Activated CD8-positive, alpha-beta memory T cell treated with anti-CD3 and anti-CD28 coated beads for 4 hours (primary cell): ENCODE results near the gene C4orf50.
"Not testable (repeated sequence)": the region's sequence is repeated elsewhere in the genome, so short reads cannot be mapped to it uniquely, and the experiment has no call there.

Source experiments
- DNase-seq, 2 donors: peaks; one replicate each; pipeline ENCODE4 v3.0.0-alpha.2; 2020; ENCODE audit warnings: low read depth in 2 of 2

The C4orf50 gene

DNA sequence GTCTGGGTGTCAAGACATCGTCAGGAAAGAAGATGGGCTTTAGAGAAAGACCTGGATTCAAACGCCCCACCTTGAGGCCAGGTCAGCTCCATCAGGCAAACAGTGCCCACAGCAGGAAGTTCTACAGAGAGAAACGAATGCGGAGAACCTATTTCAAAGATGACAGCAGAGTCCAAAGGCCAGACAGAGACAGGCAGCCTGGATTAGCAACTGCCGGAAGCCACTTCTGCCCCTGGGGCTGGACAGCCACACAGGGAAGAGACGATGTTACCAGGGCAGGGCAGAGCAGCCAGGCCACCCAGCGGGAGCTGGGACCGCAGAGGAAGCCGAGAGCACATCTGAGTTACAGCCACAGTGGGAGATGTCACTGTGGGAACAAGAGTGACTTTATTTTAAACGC lies 1.2 kb downstream of the C4orf50 start:
- no peak for DNase-seq

DNA sequence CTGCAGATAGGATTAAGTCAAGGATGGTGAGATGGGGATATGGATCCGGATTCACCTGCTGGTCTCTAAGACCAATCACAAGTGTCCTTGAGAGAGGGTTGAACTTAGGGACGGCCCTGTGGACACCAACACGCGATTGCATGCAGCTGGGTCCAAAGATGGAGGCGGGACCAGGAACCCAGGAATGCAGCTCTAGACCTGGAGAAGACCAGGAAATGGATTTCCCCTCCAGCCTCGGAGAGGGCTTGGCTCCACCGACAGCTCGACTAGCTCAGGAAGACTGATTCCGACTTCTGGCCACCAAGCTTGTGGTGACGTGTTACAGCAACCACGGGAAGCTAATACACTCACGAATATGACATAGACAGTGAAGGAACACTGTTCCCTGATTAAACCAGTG lies 4.7 kb downstream of the C4orf50 start:
- no peak for DNase-seq

DNA sequence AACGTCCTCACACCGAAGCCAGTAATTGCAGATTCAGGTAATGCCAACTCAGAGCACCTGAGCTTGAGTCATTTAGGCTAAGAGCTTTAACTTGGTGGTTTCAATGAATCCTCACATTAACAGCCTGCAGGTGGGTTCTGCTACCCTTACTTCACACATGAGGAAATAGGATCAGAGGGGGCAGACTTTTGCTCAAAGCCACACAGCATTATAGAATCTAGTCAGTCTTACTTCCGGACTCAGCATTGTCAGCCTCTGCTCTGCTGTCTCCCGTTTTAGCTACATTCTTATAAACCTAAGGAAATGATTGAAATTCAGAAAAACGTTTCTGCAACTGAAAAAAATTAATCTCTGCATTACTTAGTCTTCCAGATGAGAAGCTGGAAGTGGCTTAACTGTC lies 6.0 kb downstream of the C4orf50 start:
- no peak for DNase-seq

DNA sequence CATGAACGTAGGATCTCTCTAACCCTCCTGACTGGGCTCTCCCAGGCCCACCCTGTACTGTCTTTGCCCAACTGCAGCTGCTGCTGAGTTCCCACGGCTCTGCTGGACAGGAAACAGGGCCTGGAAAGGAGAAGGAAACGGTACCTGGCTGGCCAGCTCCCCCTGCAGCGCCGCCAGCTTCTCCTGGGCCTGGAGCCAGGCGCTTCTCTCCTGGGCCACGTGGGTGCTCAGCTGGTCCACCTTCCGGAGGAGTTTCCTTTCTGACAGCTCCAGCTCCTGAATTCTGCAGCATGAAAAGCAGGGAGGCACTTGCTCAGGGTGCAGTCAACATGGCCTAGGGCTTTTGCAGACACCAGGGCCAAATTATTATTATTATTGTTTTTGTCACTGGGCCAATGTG lies 6.5 kb downstream of the C4orf50 start:
- no peak for DNase-seq

DNA sequence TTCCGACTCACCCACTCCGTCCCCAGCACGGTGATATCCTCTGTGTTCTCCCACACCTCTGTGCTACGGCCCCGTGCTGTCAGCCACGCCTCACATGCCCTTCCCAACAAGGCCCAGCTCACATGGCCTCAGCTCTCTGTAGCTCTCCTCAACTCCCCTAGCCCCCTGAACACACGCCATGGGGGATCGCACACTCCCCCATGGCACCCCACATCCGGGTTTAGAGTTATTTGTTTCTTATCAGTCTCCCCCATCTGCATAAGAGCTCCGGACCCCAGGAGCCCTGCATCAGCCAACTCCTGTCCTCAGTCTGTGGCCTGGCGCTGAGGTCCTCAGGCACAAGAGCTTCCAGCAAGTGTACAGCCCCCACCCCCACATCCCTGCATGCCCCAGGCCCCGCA lies 7.0 kb downstream of the C4orf50 start:
- no peak for DNase-seq

DNA sequence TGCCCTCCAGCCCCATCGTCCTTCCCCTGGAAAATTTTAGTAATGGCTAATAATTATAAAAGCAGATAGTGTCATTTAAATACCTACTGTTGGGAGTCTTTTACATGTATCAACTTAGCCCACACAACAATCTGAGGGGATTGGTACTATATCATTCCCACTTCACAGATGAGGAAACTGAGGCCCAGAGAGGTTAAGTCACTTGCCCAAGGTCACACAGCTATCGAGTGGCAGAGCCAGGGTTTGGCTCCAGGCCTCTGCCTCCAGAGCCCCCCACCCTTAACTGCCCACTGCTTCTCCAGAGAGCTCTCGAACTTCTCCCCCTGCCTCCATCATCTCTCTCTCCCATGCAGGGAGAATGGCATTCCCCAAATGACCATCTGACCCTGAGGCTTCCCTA lies 7.4 kb downstream of the C4orf50 start:
- DNase-seq, result no peak

DNA sequence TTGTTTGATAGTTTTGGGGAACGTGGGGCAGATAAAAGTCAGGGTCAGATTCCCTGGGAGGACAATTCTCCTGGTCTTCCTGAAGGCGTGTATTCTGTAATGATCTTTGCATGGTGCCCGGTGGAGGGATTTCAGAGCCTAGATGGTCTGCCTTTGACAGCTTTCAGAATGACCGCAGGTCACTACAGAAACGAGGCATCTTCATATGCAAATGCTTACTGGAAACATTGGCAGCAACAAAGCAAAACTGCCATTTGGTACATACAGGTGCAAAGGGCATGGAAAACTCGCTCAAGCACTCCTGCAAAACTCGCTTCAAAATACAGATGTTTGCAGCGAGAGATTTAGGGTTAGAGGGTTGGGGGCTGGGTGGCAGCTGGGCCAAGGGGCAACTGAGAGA lies 8.8 kb downstream of the C4orf50 start:
- DNase-seq, result no peak

DNA sequence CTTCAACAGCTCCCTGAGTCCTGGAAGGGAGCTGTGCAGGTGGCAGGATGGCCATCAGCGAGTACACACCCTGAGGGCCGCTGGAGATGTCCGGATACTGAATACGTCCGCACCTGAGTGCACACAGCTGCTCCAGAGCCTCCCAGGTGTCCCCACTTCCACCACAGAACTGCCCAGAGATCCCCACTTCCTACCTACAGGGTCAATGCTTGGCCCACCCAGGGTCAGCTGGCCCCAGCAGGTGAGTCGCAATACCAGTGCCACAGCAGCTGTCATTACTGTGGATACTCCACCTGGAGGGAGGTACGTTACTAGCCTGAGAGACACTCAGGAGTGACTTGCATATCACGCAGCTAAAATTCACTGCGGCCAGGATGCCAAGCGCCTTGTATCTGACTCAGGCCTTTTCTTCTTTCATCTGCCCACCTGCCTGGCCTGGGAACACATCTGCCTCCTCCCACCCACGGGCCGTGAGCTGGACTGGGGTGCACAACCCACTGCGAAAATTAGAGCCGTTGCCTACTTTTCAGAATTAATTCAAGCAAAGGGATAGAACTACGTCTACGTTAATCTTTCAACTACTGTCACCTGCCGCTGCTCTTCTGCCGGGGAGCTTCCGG lies 9.4 kb downstream of the C4orf50 start:
- no peak for DNase-seq

DNA sequence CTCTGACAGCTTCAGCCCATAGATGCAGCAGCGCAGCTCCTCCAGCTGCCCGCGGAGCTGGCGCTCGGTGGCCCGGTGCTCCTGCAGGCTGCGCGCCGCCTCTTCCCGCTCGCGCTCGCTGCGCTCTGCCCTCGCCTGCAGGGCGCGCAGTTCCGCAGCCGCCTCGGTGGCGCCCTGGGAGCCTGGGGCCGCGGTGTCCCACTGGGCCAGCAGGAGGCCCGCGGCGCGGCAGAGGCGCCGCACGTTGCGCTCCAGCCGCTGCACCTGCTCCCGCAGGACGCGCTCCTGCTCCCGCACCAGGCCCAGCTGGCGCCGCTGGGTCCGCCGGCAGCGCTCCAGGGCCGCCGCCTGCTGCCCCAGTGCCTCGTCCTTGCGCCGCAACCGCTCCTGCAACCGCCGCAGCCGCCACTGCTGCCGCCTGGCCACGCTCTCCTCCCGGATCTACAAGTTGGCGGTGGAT lies 10.1 kb downstream of the C4orf50 start:
- DNase-seq, result no peak

DNA sequence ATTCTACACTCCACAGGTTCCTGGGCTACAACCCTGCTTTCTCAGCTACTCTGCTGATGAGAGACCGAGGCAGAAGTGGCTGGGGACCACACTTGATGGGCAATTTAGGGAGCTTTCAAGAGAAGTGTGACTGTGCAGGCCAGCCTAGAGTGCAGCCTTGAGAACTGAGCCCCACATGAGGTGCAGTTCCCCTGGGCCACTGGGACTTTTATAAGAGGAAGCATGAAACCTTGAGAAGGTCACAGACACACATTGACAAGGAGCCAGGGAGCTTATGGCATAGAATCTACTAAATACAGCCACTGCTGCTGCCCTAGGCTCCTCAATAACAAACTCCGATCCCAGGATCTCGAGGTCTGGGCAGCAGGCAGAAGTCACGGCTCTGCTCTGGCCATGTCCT lies 13.1 kb downstream of the C4orf50 start:
- no peak for DNase-seq

DNA sequence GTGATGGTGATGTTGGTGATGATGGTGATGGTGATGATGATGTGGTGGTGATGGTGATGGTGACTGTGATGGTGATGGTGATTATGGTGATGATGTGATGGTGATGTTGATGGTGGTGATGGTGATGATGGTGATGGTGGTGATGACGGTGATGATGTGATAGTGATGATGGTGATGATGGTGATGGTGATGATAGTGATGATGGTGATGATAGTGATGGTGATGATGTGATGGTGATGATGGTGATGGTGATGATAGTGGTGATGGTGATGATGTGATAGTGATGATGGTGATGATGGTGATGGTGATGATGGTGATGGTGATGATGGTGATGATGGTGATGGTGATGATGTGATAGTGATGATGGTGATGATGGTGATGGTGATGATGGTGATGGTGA lies 14.7 kb downstream of the C4orf50 start:
- not testable (repeated sequence) for DNase-seq

DNA sequence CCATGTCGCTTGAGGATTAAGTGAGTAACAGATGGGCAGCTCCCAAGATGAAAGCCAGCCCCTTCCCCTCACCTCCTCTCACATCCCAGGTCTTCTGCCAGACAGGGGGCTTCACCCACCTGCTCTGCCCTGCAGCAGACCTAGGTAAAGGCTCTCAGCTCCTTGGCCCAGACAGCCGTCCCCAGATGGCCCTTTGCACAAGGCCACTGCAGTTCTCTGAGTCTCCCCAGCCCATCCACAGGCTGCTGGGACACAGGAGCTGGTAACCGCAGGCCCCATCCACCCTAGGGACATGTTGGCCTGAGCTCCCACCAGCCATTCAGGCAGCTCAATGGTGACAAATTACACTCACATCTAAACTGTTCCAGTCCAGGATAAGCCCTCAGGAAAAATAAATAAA lies 15.3 kb downstream of the C4orf50 start:
- no peak for DNase-seq

DNA sequence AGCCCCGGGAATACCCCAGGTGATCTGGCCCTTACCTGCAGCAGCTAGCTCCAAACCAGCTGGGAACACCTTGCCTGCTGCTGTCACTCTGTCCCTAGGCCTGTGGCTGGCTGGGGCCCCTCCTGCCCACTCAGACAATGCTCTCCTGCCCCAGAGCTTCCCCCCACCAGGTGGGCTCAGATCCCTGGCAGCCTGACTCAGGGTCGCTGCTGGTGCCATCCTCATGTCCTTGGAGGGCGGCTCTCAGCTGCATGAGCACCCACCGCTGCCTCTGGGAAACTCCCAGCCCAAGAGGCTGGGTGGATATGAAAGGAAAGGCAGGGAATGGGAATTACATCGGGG lies 15.8 kb downstream of the C4orf50 start:
- DNase-seq, result no peak

DNA sequence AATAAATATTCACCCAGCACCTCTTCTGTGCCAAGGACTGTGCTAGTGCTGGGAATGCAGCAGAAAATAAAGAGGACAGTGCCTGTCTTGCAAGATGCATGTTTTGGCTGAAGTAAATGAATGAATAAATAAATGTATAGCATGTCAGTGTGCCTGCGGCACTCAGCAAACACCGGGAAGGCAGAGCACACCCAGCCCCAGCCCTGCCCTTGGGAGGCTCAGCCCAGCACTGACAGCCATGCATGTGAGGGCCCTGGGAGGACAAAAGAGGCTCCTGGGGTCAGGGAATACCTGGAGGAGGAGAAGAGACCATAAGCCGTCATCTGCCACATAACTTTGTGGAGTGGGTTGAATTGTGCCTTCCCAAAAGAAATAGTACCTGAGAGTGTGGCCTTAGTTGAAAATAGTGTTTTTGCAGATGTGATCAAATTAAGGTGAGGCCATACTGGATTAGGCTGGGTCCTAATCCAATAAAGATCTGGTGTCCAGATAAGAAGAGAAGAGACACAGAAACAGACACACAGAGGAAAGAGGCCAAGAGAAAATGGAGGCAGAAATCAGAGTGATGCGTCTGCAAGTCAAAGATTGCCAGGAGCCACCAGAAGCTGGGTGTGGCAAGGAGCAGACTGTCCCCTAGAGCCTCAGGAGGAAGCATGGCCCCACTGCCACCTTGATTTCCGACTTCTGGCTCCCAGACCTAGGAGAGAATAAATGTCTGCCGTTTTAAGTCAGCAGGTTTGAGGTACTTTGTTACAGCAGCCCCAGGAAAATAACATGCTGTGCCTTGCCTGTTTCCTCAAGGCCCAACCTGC lies 16.3 kb downstream of the C4orf50 start:
- no peak for DNase-seq

DNA sequence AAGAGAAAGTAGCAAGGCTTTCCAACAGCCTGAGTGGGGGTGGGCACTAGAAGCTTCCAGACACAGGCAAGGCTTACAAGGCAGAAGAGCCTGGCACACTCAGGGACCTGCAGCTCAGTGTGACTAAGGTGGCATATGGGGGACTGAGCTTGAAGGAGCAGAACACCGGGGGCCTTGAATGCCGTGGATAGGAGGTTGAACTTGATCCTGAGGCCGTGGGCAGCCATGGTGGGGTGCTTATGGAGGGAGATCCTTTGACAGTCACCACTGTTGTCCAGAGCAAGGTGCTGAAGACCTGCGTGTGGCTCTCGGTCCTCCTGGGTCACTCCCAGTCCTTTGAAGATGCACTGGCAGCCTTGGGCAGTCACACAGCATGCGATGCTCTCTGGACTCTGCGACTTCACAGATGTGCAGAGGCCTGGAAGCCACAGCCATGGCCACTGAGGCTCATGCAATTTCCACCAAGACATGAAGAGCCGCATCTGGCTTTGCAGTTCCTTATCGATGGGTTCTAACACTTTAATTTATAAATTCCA lies 18.3 kb downstream of the C4orf50 start:
- no peak for DNase-seq

DNA sequence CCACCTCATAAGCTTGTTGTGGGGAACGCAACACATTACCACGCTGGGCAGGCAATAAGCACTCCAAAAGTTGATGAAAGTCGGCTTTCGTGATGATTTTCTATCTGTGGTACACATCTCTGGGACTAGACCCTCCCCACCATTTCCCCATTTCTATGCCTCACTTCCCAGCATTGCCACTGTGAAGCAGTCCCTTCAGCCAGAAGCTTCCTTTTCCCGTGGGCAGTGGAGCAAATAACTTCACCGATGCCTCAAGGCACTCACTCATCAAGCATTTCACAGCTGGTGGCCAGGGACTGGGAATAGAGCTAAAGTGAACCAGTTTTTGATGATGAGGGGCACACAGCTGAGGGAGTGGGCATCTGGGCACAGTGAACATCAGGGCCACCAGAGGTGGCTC lies 18.9 kb downstream of the C4orf50 start:
- DNase-seq, result no peak

DNA sequence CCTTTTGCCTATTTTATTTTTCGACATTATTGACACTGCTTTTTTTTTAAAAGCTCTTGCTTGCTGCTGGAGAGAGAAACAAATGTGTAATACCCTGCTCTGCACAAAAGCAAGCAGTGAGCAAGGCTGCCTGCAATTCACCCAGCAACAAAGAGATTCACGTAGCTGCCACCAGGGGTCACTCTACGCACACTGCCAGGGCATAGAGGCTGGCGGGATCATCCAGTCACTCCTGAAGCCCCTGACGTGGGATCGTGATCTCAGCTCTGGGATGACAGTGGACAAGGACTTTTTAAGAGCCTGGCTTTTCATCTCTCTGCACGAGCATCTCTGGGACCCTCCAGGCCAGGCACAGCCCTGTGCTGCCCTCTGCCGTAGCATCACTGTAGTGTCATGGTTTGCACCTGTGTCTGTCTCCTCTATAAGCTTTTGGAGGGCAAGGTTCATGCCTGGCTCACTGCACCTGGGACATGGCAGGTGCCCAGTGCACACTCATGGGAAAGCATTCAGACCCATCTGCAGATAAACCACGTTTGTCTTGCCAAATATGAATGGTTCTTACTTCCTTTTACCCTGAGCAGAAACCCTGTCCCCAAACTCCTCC lies 19.8 kb downstream of the C4orf50 start:
- no peak for DNase-seq

DNA sequence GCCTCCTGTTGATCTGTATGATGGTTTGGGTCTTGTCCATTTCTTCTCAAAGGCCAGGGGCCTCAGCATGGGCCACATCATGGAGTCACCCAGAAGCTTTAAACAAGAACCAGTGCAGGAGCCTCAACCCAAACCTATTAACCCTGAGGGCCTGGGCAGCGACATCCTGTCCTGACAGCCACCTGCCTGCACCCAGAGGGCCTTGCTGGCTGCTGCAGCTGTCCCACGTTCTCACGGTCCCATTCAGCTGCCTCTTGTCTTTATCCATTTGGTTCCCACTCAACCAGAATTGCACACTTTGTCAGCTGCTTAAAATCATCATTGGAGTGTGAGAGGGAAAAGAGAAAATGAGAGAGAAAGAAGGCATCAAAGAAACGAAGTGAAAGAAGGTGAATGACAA lies 21.6 kb downstream of the C4orf50 start:
- no peak for DNase-seq

DNA sequence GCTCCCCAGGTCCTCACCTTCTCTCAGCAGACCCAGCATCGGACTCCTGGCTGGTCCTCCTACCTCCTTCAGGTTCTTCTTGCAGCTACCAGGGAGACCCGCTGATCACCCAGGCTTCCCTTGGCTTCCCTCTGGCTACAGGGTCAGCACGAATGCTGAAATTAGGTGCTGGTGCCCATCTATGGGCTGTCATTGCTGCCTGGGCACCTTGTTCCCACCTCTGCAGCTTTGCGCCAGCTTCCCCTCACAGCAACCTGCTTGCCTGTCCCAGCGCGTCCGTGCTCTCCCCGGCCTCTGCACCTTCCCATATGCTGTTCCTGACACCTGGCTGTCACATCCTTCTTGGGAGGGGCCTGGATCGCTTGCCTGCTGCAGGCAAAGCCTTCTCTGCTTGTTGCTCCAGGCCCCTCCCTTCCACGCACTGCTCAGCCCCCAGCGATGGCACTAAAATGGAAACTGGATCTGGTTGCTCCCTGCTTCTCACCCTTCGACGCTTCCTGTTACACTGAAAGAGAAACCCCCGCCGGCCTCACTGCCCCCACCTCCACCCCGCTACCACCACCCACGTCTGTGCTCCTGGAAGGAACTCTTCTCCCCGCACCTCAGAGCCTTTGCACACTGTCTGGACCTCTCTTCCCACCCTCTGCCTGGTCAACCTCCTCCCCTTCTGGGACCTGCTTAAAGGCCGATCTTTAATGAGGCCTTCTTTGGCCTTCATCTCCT lies 22.2 kb downstream of the C4orf50 start:
- no peak for DNase-seq

DNA sequence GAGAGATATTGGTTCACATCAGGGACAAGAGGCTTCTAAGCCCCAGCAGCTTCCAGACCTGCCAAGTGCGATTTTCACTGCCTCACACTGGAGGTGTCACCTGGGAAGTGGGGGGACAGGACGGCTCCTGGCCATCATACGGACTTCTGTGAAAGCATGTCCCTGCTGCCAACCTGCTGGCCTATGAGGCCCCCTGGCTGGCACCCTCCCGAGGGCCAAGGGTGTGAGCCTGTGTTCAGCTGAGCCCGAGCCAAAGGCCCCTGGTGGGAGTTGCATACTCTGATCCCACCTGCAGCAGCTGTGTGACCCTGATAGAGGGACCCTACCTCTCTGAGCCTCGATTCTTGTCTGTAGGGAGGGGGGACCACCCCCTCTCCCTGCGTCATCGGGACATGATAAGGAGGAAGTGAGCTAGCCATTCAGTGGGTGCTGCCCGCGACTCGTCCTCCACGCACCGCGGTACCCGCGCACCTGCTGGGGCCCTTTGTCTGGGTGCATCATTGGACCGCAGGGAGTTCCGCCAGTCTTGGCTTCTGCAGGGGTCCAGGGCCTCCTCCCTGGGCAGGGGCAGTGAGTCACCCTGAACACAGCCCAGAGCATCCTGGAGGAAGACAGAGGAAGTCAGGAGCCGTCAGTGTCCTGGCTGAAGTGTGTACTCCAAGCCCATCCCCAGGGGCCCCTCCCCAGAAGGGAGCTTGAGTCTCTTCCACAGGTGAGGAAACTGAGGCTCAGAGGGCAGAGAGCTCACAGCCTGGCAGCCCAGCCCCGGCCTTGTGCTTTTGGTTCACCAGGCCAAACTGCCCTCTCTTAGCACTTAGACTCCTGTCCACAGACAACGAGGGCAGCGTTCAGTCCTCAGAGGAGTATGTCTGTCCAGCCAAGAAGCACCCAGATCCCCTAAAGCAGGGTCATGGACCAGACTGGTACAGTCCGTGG lies 24.1 kb downstream of the C4orf50 start:
- DNase-seq, result no peak

DNA sequence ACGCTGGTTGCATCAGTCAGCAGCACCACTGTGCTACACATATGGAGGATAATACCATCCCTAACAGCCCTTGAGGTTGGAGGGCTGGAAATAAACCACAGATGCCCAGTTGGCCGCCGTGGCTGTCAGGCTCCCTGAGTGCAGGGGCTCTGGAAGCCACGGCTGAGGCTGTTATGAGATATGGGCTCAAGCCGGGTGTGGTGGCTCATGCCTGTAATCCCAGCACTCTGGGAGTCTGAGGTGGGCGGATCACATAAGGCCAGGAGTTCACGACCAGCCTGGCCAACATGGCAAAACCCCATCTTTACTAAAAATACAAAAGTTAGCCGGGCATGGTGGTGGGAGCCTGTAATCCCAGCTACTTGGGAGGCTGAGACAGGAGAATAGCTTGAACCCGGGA lies 24.9 kb downstream of the C4orf50 start:
- DNase-seq, result not testable (repeated sequence)
